OCI-LY7 (cell line): Measurements from ENCODE around the gene NINJ2. TPM values are rescaled to one million over a fixed set of nuclear protein-coding genes. Genes with fewer than 3 reads are reported as not detected.
A peak's percentile ranks its signal among the peaks of the same experiment; 100 is the strongest.

Experiments used
- BruUV-seq: library from RNA; stranded (reverse); fragments of 400-500 nt; replicated peaks from 2 replicates; lab custom pipeline; 2021; lab: Mats Ljungman, UMichigan
- CTCF ChIA-PET: fragments of 300-600 bp; sonication (Branson Sonifier 250); formaldehyde crosslinking; loops from one replicate; lab custom pipeline; 2022; ENCODE audit warnings: antibody characterized with exemption; ENCODE audit not compliant: unreplicated experiment; lab: Charles Lee
- POLR2A ChIA-PET: fragments of 300-600 bp; sonication (Branson Sonifier 250); formaldehyde crosslinking; loops from one replicate; lab custom pipeline; 2022; ENCODE audit warnings: antibody characterized with exemption; lab: Charles Lee
- DNase-seq: peaks from one replicate; pipeline ENCODE4 v3.0.0-alpha.2; 2015; ENCODE audit warnings: low spot score
- H2AFZ ChIP-seq: fragments of 200-600 bp; sonication (generic), shearing (Covaris generic); 2 replicates; pipeline ENCODE4 v1.6.1; 2014; ENCODE audit warnings: mild to moderate bottlenecking, antibody characterized with exemption, low read length, moderate library complexity
- H3K27ac ChIP-seq: fragments of 200-600 bp; sonication (generic); 2 replicates; pipeline ENCODE4 v1.5.1; 2014; ENCODE audit warnings: mixed run types, low read depth, mild to moderate bottlenecking, moderate library complexity, low read length, inconsistent platforms; ENCODE audit not compliant: poor library complexity, severe bottlenecking
- H3K36me3 ChIP-seq: fragments of 200-600 bp; sonication (generic); 2 replicates; pipeline ENCODE4 v1.6.1; 2014; ENCODE audit warnings: mild to moderate bottlenecking, antibody characterized with exemption, low read length, moderate library complexity, mixed read lengths; ENCODE audit not compliant: insufficient read depth
- H3K4me1 ChIP-seq: fragments of 200-600 bp; sonication (generic); 2 replicates; pipeline ENCODE4 v1.5.1; 2014; ENCODE audit warnings: mild to moderate bottlenecking, low read length; ENCODE audit not compliant: insufficient read depth, poor library complexity, severe bottlenecking
- H3K4me2 ChIP-seq: fragments of 200-600 bp; sonication (generic); 2 replicates; pipeline ENCODE4 v1.6.1; 2014; ENCODE audit warnings: mild to moderate bottlenecking, low read length
- H3K4me3 ChIP-seq: fragments of 200-600 bp; sonication (generic); 2 replicates; pipeline ENCODE4 v1.5.1; 2014; ENCODE audit warnings: mild to moderate bottlenecking, low read depth, low read length; ENCODE audit not compliant: poor library complexity, severe bottlenecking
- H3K79me2 ChIP-seq: fragments of 200-600 bp; sonication (generic); 2 replicates; pipeline ENCODE4 v1.6.1; 2016; ENCODE audit warnings: low read depth, mild to moderate bottlenecking, low read length, moderate library complexity, mixed read lengths; ENCODE audit not compliant: insufficient read depth
- H3K9me2 ChIP-seq: fragments of 200-600 bp; sonication (generic); 2 replicates; pipeline ENCODE4 v1.6.1; 2016; ENCODE audit warnings: mild to moderate bottlenecking, low read length, mixed read lengths; ENCODE audit not compliant: insufficient read depth
- H3K9me3 ChIP-seq: fragments of 200-600 bp; sonication (generic); 2 replicates; pipeline ENCODE4 v1.6.1; 2014; ENCODE audit warnings: mild to moderate bottlenecking, mixed run types, low read length, mixed read lengths
- H4K20me1 ChIP-seq: fragments of 200-600 bp; sonication (generic); 2 replicates; pipeline ENCODE4 v1.6.1; 2014; ENCODE audit warnings: mild to moderate bottlenecking, antibody characterized with exemption, low read length, moderate library complexity, mixed read lengths; ENCODE audit not compliant: insufficient read depth
- CTCF ChIP-seq: fragments of 200-600 bp; sonication (generic); conservative IDR thresholded peaks from 2 replicates; pipeline ENCODE4 v1.5.1; 2014; ENCODE audit warnings: mild to moderate bottlenecking, antibody characterized with exemption, low read length, moderate library complexity, mixed read lengths
- EZH2phosphoT487 ChIP-seq: fragments of 200-600 bp; sonication (generic); IDR thresholded peaks from 2 replicates; pipeline ENCODE4 v1.6.1; 2018; ENCODE audit warnings: low read depth, borderline replicate concordance, mild to moderate bottlenecking, mixed run types, antibody characterized with exemption, low read length, moderate library complexity, mixed read lengths
- intact Hi-C: fragments of 100-400 bp; cut with micrococcal nuclease; formaldehyde crosslinking; loops from one replicate; pipeline ENCODE4 v1.10.0; 2022; ENCODE audit not compliant: unreplicated experiment
- total RNA-seq, 2 experiments: library from RNA; depleted of rRNA in 1 of 2; stranded (reverse); fragments of >200 nt in 1 of 2; shearing (Covaris generic) in 1 of 2; gene quantifications; 2 replicates each; pipeline ENCODE4 v1.2.3, GENCODE V29; 2014 to 2022

NINJ2 gene
- total RNA-seq, 2 experiments from 2014 or later: 0.79 to 4.4 TPM

- Histone ChIP-seq H3K9me3 (no peaks in the 10 kb centered on the region), H3K36me3 (no peaks in the 10 kb centered on the region), H2AFZ (no peak overlapping the region), H4K20me1 (no peaks in the 10 kb centered on the region), H3K27ac (no peak overlapping the region), H3K4me2 (no peak overlapping the region), H3K9me2 (no peaks in the 10 kb centered on the region), H3K4me3 (no peak overlapping the region), H3K79me2 (no peaks in the 10 kb centered on the region), H3K4me1 (peaks cover 16% of the 10 kb centered on the region)
- no peak for DNase-seq
- no TSS peak for BruUV-seq
- CTCF ChIA-PET: interaction anchor here (1.0 kb wide), 1 partner anchor 379 kb away, joined by 5 read pairs; the partner anchor contains the start of gene RAD52
- POLR2A ChIA-PET: interaction anchor here (1.0 kb wide), 1 partner anchor 179 kb away, joined by 3 read pairs; no protein-coding TSS in a partner anchor
- TF ChIP-seq CTCF (no peak), EZH2phosphoT487 (no peak)
- intact Hi-C loops: loop anchor here (10.0 kb wide), 2 partner anchors 104 to 524 kb away; no protein-coding TSS in a partner anchor
Observed at GRCh38 chr12:570921-571794, 92.1 kb downstream of the NINJ2 start.

GRCh38 chr12:570435-570920, 92.8 kb downstream of the NINJ2 start:
- Histone ChIP-seq H3K4me3 (peak overlapping the region; percentile 69), H3K36me3 (no peaks in the 10 kb centered on the region), H3K9me3 (no peaks in the 10 kb centered on the region), H3K79me2 (no peaks in the 10 kb centered on the region), H3K4me1 (peaks cover 9% of the 10 kb centered on the region), H4K20me1 (no peaks in the 10 kb centered on the region), H3K4me2 (peak overlapping the region; percentile 88), H2AFZ (peak overlapping the region; percentile 76; the same call in 1 of the 2 replicates), H3K9me2 (no peaks in the 10 kb centered on the region), H3K27ac (no peak overlapping the region)
- POLR2A ChIA-PET: no interaction called here
- intact Hi-C loops: loop anchor here (10.0 kb wide), 2 partner anchors 104 to 524 kb away; no protein-coding TSS in a partner anchor
- TF ChIP-seq EZH2phosphoT487 (no peak), CTCF (no peak)
- CTCF ChIA-PET: interaction anchor here (1.0 kb wide), 1 partner anchor 379 kb away, joined by 5 read pairs; the partner anchor contains the start of gene RAD52
- no TSS peak for BruUV-seq
- no peak for DNase-seq
